Measurements from ENCODE around the gene GRHL1. TPM values are rescaled to one million over a fixed set of nuclear protein-coding genes. Genes with fewer than 3 reads are reported as not detected.

The GRHL1 gene
- polyA plus RNA-seq, 1 donor (not counting 4 experiments of a cell fraction or from before 2014, with no cell fraction given): 7.8 TPM

GRCh38 chr2:9937258-9937657 lies 14.2 kb upstream of the GRHL1 start:
- Histone ChIP-seq H3K27ac (ENCODE audit: control insufficient read depth, insufficient read depth, low read length) (no peak overlapping the region), H4K20me1 (ENCODE audit: control insufficient read depth, extremely low read depth, insufficient read depth, low read length) (no peaks in the 10 kb centered on the region), H3K36me3 (ENCODE audit: control insufficient read depth in 2 of 2, extremely low read depth in 1 of 2, insufficient read depth in 2 of 2, low read length in 2 of 2) (peaks cover 0 to 3% of the 10 kb centered on the region in 2 experiments), H3K9ac (ENCODE audit: control insufficient read depth, extremely low read depth, insufficient read depth, low read length) (no peak overlapping the region), H3K27me3 (ENCODE audit: control insufficient read depth, extremely low read depth, insufficient read depth, low read length) (no peaks in the 10 kb centered on the region), H3K9me3 (ENCODE audit: control insufficient read depth, low read depth, low read length) (no peaks in the 10 kb centered on the region), H3K79me2 (ENCODE audit: control insufficient read depth, insufficient read depth, low read length) (no peaks in the 10 kb centered on the region), H3K9me1 (ENCODE audit: control insufficient read depth, extremely low read depth, insufficient read depth, low read length) (no peaks in the 10 kb centered on the region), H2AFZ (ENCODE audit: control insufficient read depth, low read length) (no peak overlapping the region), H3K4me1 (ENCODE audit: control insufficient read depth, extremely low read depth, insufficient read depth, low read length) (peaks cover 16% of the 10 kb centered on the region), H3K4me3 (ENCODE audit: control insufficient read depth in 2 of 3, extremely low read depth in 1 of 3, insufficient read depth in 2 of 3, low read depth in 1 of 3, low read length in 3 of 3) (no peak overlapping the region), H3K4me2 (ENCODE audit: control insufficient read depth, extremely low read depth, insufficient read depth, low read depth, low read length) (no peak overlapping the region)
- TF ChIP-seq EZH2 (IDR thresholded peaks at IDR 0.05; ENCODE audit: low read length) (no peak), CTCF (optimal IDR thresholded peaks at IDR 0.05 in 1 of 3, IDR thresholded peaks at IDR 0.05 in 1 of 3, conservative IDR thresholded peaks at IDR 0.05 in 1 of 3; ENCODE audit: extremely low read depth in 1 of 3, insufficient read depth in 2 of 3, low read length in 3 of 3) (no peak)
- FAIRE-seq: no peak
- no peak for DNase-seq (ENCODE audit: low read depth, low spot score)
- dilution Hi-C loops (cut with MboI; ENCODE audit: extremely low pct_ligation_motif_present, low sequenced_read_pairs): no loop called here

GRCh38 chr2:9937968-9938367 lies 13.5 kb upstream of the GRHL1 start:
- H4K20me1 ChIP-seq (ENCODE audit: control insufficient read depth, extremely low read depth, insufficient read depth, low read length): no peaks in the 10 kb centered on the region
- H3K4me1 ChIP-seq (ENCODE audit: control insufficient read depth, extremely low read depth, insufficient read depth, low read length): peaks cover 16% of the 10 kb centered on the region
- peaks cover 0 to 1% of the 10 kb centered on the region in 2 experiments for H3K36me3 ChIP-seq (ENCODE audit: control insufficient read depth in 2 of 2, extremely low read depth in 1 of 2, insufficient read depth in 2 of 2, low read length in 2 of 2)
- dilution Hi-C loops (cut with MboI; ENCODE audit: extremely low pct_ligation_motif_present, low sequenced_read_pairs): no loop called here
- DNase-seq (ENCODE audit: low read depth, low spot score) (no peak), FAIRE-seq (no peak)
- no peak overlapping the region for H3K27ac ChIP-seq (ENCODE audit: control insufficient read depth, insufficient read depth, low read length)
- no peak for TF ChIP-seq EZH2 (IDR thresholded peaks at IDR 0.05; ENCODE audit: low read length)
- H3K79me2 ChIP-seq (ENCODE audit: control insufficient read depth, insufficient read depth, low read length): no peaks in the 10 kb centered on the region
- H3K9me1 ChIP-seq (ENCODE audit: control insufficient read depth, extremely low read depth, insufficient read depth, low read length): no peaks in the 10 kb centered on the region
- no peak overlapping the region for H3K4me2 ChIP-seq (ENCODE audit: control insufficient read depth, extremely low read depth, insufficient read depth, low read depth, low read length)
- no peaks in the 10 kb centered on the region for H3K27me3 ChIP-seq (ENCODE audit: control insufficient read depth, extremely low read depth, insufficient read depth, low read length)
- no peaks in the 10 kb centered on the region for H3K9me3 ChIP-seq (ENCODE audit: control insufficient read depth, low read depth, low read length)
- H2AFZ ChIP-seq (ENCODE audit: control insufficient read depth, low read length): no peak overlapping the region
- H3K4me3 ChIP-seq (ENCODE audit: control insufficient read depth in 2 of 3, extremely low read depth in 1 of 3, insufficient read depth in 2 of 3, low read depth in 1 of 3, low read length in 3 of 3): no peak overlapping the region
- H3K9ac ChIP-seq (ENCODE audit: control insufficient read depth, extremely low read depth, insufficient read depth, low read length): no peak overlapping the region
